Activated T-helper 9 cell treated with anti-CD3 and anti-CD28 coated beads, Interleukin-2, amount 50 U/mL, for 16 hours (primary cell): ENCODE results near the gene CCDC77.

Source experiments
- DNase-seq: peaks from one replicate; pipeline ENCODE4 v3.0.0-alpha.2; 2020; ENCODE audit warnings: low read depth

The CCDC77 gene

DNA sequence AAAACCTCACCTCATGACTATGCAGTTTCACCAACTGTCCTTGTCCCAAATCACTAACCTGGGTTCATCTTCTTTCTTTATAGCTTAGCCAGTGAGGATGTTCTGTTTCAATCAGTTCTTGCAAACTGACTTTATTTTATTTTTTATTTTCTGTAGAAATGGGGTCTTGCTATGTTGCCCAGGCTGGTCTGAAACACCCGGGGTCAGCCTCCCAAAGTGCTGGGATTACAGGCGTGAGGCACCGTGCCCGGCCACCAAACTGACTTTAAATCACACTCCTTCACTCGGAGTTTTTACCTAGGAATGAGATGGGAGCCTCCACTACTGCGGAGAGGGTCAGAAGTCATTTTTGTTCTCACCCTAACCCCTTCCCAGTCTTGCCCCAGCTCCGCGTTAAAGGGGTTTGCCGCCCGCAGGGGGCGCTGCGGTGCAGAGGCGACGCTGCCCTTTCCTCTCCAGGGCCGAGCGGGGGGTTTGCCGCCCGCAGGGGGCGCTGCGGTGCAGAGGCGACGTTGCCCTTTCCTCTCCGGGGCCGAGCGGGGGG is 51.3 kb downstream of the CCDC77 start:
- DNase-seq = peak; percentile 50

DNA sequence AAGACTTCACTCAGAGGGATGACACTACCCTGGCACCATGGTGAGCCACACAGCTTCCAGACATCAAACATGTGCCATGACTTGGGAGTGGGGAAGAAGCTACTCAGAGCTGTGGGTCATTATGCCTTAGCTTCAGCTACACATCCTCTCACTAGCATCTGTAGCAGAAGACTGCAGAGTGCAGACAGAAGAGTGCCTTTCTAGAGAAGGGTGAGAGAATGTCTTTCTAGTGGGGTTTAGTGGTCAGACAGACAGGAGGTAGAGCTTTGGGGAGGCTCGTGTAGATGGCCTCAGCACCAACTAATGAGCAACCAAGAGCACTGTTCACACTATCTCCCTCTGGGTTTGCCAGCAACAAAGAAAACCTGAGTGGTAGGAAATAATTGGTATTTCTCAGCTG is 53.4 kb downstream of the CCDC77 start:
- no peak for DNase-seq

DNA sequence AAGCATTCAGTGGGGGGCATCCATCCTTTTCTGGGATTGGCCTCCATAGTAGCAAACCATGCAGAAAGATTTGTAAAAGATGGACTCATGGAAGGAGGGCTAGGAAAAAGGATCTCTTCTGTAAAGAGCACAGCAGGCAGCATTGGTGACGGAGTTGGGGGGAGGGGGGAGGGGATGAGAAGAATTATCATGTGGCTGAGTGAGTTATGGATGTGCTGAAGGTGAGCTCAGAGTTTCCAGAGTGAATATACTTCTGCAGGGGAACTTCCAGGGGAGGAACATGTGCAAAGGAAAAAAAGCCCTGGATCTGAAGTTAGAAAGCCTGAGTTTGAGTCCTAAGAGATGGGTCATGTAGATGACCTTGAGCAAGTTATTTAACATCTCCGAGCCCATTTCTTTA is 54.4 kb downstream of the CCDC77 start:
- DNase-seq = no peak

DNA sequence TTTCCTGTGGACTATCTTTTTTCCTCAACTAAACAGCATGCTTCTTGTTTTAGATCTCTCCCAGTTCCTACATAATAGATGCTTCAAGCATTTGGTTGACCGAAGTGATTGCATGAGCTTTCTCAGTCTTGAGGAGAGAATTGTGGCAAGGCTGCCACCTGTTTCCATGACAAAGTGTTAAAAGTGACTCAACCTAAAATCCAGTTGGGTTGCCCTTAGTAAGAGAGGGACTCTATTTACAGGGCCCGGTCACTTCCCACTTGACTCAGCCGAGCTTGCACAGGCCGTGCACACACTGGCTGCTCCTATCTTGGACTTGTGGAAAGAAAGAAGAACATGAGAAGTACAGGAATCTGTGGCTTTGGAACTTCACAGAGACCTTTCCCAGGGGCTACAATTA is 56.2 kb downstream of the CCDC77 start:
- no peak for DNase-seq

DNA sequence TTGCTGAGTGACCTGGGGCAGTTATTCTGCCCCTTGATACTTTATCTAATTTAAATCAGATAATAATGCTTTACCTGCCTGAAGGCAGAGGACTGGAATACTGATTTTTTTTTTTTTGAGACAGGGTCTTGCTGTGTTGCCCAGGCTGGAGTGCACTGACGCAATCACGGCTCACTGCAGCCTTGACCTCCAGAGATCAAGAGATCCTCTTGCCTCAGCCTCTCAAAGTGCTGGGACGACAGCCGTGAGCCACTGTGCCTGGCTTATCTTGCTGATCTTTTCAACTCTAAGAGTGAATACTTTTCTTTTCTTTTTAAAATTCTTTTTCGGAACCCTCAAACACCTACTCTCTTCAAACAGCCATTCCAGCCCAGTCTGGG is 57.6 kb downstream of the CCDC77 start:
- no peak for DNase-seq

DNA sequence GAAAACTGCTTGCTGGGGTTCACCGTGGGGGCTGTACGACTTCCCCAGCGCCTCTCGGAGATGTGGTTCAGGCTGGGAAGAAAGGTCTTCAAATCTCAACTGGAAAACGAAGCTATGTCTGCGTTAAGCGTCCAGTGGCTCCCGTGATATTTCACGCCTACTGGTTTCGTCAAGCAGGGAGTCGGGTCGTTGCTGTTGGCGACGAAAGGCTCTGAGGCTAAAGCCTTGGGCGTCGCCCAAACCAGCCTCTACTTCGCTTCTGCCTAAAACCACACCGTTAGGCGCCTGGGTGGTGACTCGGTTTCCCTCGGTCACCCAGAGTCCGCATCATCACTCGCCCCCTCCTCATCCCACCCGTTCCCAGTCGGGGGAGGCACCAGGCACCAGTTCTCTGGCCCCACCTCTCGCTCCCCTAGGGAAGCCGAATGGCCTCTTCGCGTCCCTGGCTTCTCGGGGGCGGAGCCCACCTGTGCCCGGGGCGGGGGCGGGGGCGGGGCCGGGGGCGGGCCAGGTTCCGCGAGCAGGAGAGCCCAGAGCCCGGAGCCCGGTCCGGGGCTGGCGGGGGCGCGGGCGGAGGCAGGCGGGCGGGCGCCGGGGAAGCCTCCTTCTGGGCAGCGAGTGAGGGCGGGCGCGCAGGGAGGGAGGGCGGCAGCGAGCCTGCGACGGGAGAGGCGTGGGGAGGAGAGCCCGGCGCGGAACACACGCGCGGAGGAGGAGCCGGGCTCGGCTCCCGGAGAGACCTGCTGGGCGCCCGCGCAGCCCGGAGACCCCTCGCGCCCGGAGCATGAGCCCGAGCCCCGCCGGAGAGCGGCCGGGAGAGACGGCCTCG is 58.2 kb downstream of the CCDC77 start, which contains the start of gene B4GALNT3:
Gene B4GALNT3, plus strand, starts transcription at position 510 of the 829 bp plus-strand sequence. CDS start 438 bp downstream, outside the sequence.
- DNase-seq = peak; percentile 29

DNA sequence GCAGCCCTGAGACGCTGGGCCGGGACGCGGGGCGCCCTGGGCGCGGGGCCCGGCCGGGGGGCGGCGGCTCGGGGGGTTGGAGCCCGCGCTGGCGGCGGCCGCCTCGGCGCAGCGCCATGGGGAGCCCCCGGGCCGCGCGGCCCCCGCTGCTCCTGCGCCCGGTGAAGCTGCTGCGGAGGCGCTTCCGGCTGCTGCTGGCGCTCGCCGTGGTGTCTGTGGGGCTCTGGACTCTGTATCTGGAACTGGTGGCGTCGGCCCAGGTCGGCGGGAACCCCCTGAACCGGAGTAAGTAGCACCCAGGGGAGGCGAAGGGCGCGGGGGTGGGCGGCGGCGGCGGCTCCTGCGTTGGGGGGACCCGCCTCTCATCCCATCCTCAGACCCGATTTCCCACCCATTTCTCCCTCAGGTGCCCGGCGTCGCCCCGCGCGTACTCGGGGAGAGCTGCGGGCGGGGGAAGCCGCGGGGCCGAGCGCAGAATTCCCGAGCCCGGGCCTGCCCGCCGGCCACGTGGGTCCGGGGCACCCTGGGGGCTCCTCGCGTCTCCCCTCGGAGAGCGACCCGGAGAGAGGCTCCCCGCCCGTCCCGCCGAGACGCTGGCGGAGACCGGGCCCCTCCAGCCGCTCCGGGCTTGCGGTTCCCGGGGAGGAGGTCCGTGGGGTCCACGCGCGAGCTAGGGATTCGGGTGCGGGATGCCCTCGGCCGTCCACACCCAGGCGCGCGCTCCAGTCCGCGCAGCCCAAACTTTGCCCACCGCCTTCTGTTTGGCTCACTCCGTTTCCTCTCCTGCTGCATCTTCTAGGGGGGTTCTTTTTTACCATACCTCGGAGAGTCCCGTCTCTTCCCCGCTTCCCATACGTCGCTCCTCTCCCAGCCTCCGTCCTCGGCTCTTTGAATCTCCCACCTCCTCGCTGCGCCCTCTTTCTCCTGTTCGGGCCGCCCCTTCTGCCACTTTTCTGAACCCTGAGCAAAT is 59.1 kb downstream of the CCDC77 start:
- peak; percentile 6 for DNase-seq

DNA sequence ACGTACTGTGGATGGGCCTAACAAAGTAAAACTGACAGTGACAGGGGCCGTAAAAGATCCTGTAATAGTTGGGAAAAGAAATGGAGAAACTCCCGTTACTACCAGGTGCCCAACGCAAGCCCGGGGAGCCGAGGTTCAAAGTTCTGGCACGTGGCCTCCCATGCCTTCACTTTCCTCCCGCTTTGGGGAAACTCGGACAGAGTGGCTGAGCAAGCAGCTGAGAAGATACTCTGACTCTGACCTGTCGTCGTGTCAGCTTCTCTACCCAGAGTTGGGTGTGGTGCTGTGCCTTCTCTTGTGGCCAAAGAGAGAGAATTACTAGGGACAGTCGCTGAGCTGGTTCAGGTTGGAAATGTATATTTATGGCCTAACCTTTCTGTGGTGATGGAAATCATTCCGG is 60.0 kb downstream of the CCDC77 start:
- DNase-seq = no peak

DNA sequence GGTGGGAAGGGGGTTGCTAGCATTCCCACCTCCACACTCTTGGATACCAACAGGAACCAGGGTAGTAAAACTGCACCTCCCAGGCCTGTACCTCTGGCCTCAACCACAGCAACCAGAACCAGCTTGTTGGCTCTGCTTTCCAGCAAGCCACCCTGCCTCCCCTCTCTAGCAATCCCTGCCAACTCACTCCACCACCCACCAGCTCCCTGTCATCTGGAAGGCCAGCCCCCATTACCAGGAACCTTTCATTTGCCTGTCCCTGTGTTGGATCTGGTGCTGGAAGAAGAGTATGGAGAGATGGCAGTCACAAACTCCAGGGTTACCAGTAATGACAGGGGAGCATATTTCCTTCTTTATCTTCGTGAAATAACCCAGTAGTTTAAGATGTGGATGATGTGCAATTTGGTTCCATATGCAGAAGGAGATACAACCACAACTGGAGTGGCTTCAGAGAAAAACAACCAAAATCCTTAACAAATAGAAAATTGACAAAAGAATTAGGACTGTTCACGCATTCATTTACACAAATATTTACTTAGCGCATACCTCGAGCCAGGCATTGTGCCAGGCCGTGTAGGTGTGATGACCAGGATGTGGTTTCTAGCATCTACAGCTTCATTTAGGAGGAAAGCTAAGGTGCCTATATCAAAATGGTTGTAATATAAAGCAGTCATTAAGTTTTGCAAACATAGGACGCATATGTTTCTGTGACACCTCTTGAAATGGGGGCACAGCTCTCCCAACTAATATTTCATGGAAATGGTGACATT is 61.7 kb downstream of the CCDC77 start:
- DNase-seq = no peak

DNA sequence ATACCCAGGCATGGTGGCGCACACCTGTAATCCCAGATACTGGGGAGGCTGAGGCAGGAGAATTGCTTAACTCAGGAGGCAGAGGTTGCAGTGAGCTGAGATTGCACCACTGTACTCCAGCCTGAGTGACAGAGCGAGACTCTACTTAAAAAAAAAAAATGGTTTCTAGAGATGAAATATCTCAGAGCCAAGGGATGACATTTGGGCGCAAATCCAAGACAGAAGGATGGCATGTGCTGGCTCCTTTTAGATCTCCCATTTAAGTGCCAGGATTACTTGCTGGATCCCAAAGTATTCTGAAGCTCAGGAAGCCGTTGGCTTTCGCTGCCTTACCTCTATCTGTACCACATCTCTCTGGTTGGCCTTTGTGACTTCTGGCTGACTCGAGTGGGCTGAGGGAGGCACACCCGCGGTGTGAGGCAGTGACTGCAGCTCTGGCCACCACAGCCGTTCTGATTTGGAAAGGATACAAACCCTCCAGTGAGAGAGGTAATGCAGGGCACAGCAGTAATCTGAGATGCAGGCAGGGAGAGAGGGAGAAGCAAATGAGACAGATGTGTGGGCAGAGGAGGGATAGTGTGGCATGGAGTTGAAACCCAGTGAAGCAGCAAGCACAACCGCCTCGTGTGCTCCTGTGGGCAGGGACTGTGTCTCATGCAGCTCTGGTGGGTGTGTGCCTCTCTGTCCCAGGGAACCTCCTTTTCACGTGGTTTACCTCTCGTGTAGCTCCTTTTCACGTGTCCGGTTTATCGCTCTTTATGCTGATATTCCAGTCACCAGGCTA is 63.2 kb downstream of the CCDC77 start:
- DNase-seq = no peak

DNA sequence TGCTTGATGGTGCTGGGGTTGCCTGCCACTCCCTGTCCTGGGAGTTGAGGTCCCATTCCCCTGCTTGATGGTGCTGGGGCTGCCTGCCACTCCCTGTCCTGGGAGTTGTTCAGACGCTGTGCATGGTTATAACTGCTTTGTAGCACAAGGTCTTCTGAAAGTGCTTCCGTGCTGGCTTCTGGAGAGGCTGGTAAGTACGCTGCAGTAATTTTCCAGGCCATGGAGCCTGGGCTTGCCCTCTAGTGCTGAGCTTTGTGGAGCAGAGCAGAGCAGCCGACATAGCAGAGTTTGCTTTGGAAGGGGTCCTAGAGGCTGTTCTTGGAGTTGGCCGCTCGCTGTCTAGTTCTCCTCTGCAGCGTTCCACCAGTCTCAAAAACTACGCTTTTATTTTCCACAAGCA is 64.6 kb downstream of the CCDC77 start:
- no peak for DNase-seq

DNA sequence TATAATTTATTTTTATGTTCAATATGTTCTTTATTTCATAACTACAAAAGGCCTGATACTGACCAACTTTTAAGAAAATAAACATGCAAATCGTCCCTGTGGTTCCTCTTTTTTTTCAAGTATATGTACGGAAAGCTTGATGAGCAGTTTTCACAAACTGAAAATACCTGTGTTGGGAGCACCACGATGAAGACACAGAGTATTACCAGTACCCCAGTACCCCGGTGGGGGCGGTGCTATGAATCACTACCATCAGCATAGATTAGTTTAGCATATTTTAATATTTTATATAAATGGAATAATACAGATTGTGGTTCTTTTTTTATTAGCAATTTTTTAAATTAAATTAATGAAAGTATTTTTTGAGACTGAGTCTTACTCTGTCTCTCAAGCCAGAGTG is 65.3 kb downstream of the CCDC77 start:
- DNase-seq = no peak

DNA sequence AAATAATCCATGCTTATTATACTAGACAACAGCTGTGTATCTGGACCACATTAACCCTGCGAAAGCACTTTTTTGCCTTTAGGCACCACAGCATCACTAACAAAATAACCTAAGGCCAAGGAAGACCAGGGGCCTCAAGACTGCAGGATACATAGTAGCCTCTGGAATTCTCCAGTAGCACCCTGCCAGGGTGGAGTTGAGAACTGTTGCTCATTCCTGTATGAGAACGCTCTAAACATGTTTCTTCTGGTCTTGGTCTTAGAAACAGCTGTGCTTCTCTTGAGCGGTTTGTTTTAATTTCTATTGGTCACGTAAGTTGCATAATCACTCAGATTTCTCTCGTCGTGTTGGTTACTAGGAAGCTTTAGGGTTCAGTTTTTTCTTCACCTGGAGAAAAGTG is 66.1 kb downstream of the CCDC77 start:
- DNase-seq = no peak

DNA sequence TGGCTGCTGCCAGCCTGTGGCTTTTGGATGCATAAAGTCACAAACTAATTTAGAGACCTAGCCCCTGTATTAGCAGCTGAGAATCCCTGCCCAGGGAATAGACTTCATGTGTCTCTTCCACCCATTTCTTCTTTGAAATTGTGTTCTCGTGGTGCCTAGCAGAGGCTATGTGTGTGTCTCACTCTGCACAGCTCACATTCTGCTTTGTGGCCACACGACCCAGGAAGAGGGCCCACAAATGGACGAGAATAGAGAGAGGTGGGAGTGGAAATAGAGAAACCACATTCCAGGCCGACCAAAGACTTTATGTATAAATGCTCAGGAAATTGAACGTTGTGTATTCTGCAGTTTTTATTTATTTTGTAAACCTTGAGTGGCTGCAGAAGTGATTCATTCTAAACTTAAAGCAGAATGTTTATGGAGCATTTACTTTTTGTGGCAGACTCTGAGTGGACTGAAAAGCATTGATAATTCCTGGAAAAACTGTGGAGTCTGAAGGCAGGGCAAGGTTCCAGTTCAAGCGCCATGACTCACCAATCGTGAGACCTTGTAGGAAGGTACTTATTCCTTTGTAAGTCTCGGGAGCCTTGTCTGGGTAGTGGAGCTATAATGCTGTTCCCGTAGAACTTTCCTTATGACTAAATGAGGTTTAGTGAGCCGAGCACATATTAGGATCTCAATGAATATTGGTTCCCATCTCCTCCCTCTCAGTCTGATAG is 67.4 kb downstream of the CCDC77 start:
- no peak for DNase-seq

DNA sequence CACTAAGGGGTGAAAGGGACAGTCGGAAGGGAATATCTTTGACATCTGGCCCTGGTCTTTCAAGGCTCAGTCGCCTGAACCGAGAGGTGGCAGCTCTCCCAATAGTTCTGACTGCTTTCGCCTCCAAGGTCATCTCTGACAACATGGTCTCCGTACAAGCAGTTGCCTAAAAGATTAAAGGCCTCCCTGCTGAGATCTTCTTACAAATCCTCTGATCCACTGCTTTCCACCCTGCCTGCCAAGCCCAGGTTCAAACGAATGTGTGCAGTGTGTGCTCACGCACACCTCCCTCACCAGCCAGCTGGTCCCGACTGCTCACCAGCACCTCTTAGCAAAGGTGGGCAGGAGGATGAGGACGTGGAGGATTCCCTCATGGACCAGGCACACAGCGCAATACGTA is 68.7 kb downstream of the CCDC77 start:
- no peak for DNase-seq

DNA sequence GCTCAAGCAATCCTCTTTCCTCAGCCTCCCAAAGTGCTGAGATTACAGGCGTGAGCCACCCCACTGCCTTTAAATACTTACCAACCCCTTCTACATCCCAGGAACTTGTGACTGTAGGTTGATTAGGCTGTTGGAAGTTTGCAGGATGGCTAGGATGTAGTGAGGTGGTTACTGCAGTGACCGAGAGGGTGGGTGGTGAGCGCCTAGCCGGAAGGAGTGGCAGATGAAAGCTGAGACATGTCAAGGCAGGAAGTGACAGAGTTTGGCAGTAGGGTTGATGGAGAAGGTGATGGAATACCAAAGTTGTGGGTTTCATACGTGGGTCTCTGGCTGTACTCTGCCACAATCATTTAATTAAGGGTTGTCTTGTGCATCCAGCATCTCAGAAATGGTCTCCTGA is 71.8 kb downstream of the CCDC77 start:
- DNase-seq = no peak

DNA sequence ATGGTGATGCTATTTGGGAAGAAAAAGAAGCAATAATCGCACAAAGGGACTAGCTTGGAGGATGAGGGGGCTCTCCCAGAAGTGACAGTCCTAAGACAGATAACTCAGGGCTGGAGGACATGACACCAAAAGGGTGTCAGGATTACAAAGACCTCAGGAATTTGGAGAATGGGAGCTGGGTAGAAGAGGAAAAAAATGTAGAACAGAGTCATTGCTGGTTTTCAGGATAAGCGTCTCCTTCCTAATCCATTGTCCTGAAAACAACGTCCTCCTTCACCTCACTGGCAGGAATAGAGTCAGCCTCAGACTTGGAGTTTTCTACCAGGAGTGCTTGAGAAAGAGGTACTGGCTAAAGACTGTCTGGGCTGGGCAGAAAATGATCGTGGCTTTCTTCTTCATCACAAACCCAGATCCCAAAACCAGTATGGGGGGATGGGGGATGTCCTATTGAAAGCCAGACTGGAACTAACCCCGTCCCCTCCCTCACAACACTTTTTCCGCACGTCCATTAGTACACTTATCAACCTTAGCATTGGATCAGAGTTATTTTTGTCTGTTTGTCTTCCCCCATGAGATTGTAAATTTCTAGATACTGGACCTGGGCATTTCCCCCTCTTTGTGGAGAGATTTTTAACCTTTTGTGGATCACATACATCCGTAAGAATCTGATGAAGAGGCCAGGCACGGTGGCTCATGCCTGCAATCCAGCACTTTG is 72.6 kb downstream of the CCDC77 start:
- no peak for DNase-seq

DNA sequence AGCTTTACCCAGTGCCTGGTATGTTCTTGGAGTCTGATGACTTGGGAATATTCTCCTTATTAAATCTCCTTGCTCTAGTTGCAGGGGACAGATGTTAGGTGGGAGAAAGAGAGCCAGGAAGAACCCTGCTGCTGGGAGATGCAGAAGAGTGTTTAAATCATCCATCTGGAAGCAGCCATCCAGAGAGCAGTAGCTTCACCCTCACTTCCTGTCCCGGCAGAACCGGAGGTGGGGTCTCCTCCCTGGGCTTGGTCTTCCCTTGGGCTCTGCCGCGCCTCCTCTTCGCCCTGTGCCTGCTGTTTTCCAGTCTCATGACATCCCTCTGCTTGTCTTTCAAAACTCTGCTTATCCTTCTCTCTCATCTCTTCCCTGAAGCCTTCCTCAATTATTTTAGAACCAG is 73.8 kb downstream of the CCDC77 start:
- no peak for DNase-seq

DNA sequence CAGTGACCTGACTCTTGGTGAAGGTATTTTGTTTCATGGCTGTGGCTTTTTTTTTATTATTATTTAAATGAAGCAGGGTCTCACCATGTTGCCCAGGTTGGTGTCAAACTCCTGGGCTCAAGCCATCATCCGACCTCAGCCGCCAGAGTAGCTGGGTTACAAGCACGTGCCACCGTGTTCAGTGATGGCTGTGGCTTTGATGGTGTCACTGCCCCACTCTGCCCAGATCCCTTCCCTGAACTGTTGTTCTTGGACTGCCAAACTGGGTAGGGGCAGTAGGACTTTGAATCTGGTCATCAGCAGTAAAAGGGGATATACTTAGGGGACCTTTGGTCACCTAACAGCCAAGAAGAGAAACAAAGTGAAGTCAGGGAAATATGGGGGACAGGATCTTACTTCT is 77.7 kb downstream of the CCDC77 start:
- DNase-seq = no peak
